HEK293 (cell line): ENCODE data around the gene ALOX15B.
A peak's percentile ranks its signal among the peaks of the same experiment; 100 is the strongest.

Source experiments
- ATF2 ChIP-seq: fragments of 450-650 bp; formaldehyde crosslinking; IDR thresholded peaks from 2 replicates; pipeline ENCODE4 v1.5.1; 2016; ENCODE audit warnings: missing biosample characterization, missing genetic modification characterization, low read depth
- GLIS2 ChIP-seq: fragments of 450-650 bp; formaldehyde crosslinking; IDR thresholded peaks from 2 replicates; pipeline ENCODE4 v1.5.1; 2016; ENCODE audit warnings: missing biosample characterization, missing genetic modification characterization
- SP7 ChIP-seq: fragments of 450-650 bp; formaldehyde crosslinking; IDR thresholded peaks from 2 replicates; pipeline ENCODE4 v1.5.1; 2016; ENCODE audit warnings: missing biosample characterization, missing genetic modification characterization
- YY2 ChIP-seq: fragments of 450-650 bp; formaldehyde crosslinking; IDR thresholded peaks from 2 replicates; pipeline ENCODE4 v1.5.1; 2016; ENCODE audit warnings: missing biosample characterization, missing genetic modification characterization
- ZFP69B ChIP-seq: fragments of 450-650 bp; formaldehyde crosslinking; IDR thresholded peaks from 2 replicates; pipeline ENCODE4 v1.5.1; 2016; ENCODE audit warnings: missing biosample characterization, missing genetic modification characterization
- ZNF132 ChIP-seq: fragments of 450-650 bp; formaldehyde crosslinking; IDR thresholded peaks from 2 replicates; pipeline ENCODE4 v1.5.1; 2017; ENCODE audit warnings: missing biosample characterization, missing genetic modification characterization, borderline replicate concordance
- ZNF148 ChIP-seq: fragments of 450-650 bp; formaldehyde crosslinking; IDR thresholded peaks from 2 replicates; pipeline ENCODE4 v1.5.0; 2017; ENCODE audit warnings: missing biosample characterization, missing genetic modification characterization, borderline replicate concordance
- ZNF2 ChIP-seq: fragments of 450-650 bp; formaldehyde crosslinking; IDR thresholded peaks from 2 replicates; pipeline ENCODE4 v1.5.1; 2016; ENCODE audit warnings: missing biosample characterization, missing genetic modification characterization
- ZNF274 ChIP-seq, 2 experiments: fragments of 200-500 bp in 1 of 2; fragments of 450-650 bp in 1 of 2; sonication (Bioruptor generic) in 1 of 2; formaldehyde crosslinking in 1 of 2; IDR thresholded peaks; 2 replicates each; pipeline versions ENCODE4 v1.5.1 to v1.6.1; 2014 to 2016; ENCODE audit warnings: borderline replicate concordance in 1 of 2, inconsistent platforms in 1 of 2, low read length in 1 of 2, missing biosample characterization in 1 of 2, missing genetic modification characterization in 1 of 2
- ZNF350 ChIP-seq: fragments of 450-650 bp; formaldehyde crosslinking; IDR thresholded peaks from 2 replicates; pipeline ENCODE4 v1.5.0; 2017; ENCODE audit warnings: missing biosample characterization, mild to moderate bottlenecking, missing genetic modification characterization
- ZNF600 ChIP-seq: fragments of 450-650 bp; formaldehyde crosslinking; IDR thresholded peaks from 2 replicates; pipeline ENCODE4 v1.5.1; 2016; ENCODE audit warnings: missing biosample characterization, missing genetic modification characterization
- ZNF629 ChIP-seq: fragments of 450-650 bp; formaldehyde crosslinking; IDR thresholded peaks from 2 replicates; pipeline ENCODE4 v1.5.1; 2017; ENCODE audit warnings: missing biosample characterization, missing genetic modification characterization
- ZNF660 ChIP-seq: fragments of 450-650 bp; IDR thresholded peaks from 2 replicates; pipeline ENCODE4 v1.5.1; 2018; ENCODE audit warnings: missing biosample characterization, mild to moderate bottlenecking, missing genetic modification characterization
- ZNF837 ChIP-seq: fragments of 450-650 bp; formaldehyde crosslinking; IDR thresholded peaks from 2 replicates; pipeline ENCODE4 v1.5.1; 2016; ENCODE audit warnings: missing biosample characterization, missing genetic modification characterization
- TF ChIP-seq, protein P1 (sequence below): sonication (generic); formaldehyde crosslinking; IDR thresholded peaks from 2 replicates; pipeline ENCODE4 v1.8.1; 2022; ENCODE audit warnings: mild to moderate bottlenecking, moderate library complexity, missing genetic modification reagents
- TF ChIP-seq, protein P2 (sequence below): fragments of 450-650 bp; formaldehyde crosslinking; IDR thresholded peaks from 2 replicates; pipeline ENCODE4 v1.5.1; 2016; ENCODE audit warnings: missing biosample characterization, missing genetic modification characterization
- TF ChIP-seq, protein P3 (sequence below): fragments of 450-650 bp; formaldehyde crosslinking; IDR thresholded peaks from 2 replicates; pipeline ENCODE4 v1.5.1; 2016; ENCODE audit warnings: missing biosample characterization, missing genetic modification characterization
- TF ChIP-seq, protein P4 (sequence below): fragments of 450-650 bp; formaldehyde crosslinking; IDR thresholded peaks from 2 replicates; pipeline ENCODE4 v1.5.1; 2017; ENCODE audit warnings: missing biosample characterization, missing genetic modification characterization
- TF ChIP-seq, protein P5 (sequence below): fragments of 450-650 bp; formaldehyde crosslinking; IDR thresholded peaks from 2 replicates; pipeline ENCODE4 v1.5.1; 2016; ENCODE audit warnings: missing biosample characterization, missing genetic modification characterization
- TF ChIP-seq, protein P6 (sequence below): fragments of 450-650 bp; formaldehyde crosslinking; IDR thresholded peaks from 2 replicates; pipeline ENCODE4; 2016; ENCODE audit warnings: missing biosample characterization, missing genetic modification characterization

ALOX15B gene

GRCh38 chr17:8079291-8080207, 40.7 kb downstream of the ALOX15B start (continued):
- TF ChIP-seq GLIS2 (peak; percentile 90), ZNF600 (tag by site-specific recombination) (peak; percentile 80), ZNF350 (tag by site-specific recombination) (no peak), ZNF660 (tag by site-specific recombination) (peak; percentile 76), ATF2 (tag by site-specific recombination) (no peak), ZNF274 (IDR thresholded peaks at IDR 0.05; ENCODE audit: low read length) (no peak), ZNF274 (tag by site-specific recombination; IDR thresholded peaks at IDR 0.05; ENCODE audit: borderline replicate concordance) (no peak), ZFP69B (tag by site-specific recombination) (peak; percentile 27; the same call in 1 of the 2 replicates), ZNF2 (tag by site-specific recombination) (peak; percentile 62), ZNF837 (peak; percentile 22; the same call in 1 of the 2 replicates), YY2 (peak; percentile 67), ZNF148 (no peak), ZNF132 (tag by site-specific recombination) (no peak), SP7 (tag by site-specific recombination) (peak; percentile 71), ZNF629 (tag by site-specific recombination) (peak; percentile 55)
- TF ChIP-seq, protein P1, sequence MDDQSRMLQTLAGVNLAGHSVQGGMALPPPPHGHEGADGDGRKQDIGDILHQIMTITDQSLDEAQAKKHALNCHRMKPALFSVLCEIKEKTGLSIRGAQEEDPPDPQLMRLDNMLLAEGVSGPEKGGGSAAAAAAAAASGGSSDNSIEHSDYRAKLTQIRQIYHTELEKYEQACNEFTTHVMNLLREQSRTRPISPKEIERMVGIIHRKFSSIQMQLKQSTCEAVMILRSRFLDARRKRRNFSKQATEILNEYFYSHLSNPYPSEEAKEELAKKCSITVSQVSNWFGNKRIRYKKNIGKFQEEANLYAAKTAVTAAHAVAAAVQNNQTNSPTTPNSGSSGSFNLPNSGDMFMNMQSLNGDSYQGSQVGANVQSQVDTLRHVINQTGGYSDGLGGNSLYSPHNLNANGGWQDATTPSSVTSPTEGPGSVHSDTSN = no peak
- TF ChIP-seq, protein P2, sequence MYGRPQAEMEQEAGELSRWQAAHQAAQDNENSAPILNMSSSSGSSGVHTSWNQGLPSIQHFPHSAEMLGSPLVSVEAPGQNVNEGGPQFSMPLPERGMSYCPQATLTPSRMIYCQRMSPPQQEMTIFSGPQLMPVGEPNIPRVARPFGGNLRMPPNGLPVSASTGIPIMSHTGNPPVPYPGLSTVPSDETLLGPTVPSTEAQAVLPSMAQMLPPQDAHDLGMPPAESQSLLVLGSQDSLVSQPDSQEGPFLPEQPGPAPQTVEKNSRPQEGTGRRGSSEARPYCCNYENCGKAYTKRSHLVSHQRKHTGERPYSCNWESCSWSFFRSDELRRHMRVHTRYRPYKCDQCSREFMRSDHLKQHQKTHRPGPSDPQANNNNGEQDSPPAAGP (tag by site-specific recombination) = no peak; the same call in 1 of the 2 replicates
- TF ChIP-seq, protein P3, sequence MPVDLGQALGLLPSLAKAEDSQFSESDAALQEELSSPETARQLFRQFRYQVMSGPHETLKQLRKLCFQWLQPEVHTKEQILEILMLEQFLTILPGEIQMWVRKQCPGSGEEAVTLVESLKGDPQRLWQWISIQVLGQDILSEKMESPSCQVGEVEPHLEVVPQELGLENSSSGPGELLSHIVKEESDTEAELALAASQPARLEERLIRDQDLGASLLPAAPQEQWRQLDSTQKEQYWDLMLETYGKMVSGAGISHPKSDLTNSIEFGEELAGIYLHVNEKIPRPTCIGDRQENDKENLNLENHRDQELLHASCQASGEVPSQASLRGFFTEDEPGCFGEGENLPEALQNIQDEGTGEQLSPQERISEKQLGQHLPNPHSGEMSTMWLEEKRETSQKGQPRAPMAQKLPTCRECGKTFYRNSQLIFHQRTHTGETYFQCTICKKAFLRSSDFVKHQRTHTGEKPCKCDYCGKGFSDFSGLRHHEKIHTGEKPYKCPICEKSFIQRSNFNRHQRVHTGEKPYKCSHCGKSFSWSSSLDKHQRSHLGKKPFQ = no peak
- TF ChIP-seq, protein P4, sequence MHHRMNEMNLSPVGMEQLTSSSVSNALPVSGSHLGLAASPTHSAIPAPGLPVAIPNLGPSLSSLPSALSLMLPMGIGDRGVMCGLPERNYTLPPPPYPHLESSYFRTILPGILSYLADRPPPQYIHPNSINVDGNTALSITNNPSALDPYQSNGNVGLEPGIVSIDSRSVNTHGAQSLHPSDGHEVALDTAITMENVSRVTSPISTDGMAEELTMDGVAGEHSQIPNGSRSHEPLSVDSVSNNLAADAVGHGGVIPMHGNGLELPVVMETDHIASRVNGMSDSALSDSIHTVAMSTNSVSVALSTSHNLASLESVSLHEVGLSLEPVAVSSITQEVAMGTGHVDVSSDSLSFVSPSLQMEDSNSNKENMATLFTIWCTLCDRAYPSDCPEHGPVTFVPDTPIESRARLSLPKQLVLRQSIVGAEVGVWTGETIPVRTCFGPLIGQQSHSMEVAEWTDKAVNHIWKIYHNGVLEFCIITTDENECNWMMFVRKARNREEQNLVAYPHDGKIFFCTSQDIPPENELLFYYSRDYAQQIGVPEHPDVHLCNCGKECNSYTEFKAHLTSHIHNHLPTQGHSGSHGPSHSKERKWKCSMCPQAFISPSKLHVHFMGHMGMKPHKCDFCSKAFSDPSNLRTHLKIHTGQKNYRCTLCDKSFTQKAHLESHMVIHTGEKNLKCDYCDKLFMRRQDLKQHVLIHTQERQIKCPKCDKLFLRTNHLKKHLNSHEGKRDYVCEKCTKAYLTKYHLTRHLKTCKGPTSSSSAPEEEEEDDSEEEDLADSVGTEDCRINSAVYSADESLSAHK (tag by site-specific recombination) = no peak
- TF ChIP-seq, protein P5, sequence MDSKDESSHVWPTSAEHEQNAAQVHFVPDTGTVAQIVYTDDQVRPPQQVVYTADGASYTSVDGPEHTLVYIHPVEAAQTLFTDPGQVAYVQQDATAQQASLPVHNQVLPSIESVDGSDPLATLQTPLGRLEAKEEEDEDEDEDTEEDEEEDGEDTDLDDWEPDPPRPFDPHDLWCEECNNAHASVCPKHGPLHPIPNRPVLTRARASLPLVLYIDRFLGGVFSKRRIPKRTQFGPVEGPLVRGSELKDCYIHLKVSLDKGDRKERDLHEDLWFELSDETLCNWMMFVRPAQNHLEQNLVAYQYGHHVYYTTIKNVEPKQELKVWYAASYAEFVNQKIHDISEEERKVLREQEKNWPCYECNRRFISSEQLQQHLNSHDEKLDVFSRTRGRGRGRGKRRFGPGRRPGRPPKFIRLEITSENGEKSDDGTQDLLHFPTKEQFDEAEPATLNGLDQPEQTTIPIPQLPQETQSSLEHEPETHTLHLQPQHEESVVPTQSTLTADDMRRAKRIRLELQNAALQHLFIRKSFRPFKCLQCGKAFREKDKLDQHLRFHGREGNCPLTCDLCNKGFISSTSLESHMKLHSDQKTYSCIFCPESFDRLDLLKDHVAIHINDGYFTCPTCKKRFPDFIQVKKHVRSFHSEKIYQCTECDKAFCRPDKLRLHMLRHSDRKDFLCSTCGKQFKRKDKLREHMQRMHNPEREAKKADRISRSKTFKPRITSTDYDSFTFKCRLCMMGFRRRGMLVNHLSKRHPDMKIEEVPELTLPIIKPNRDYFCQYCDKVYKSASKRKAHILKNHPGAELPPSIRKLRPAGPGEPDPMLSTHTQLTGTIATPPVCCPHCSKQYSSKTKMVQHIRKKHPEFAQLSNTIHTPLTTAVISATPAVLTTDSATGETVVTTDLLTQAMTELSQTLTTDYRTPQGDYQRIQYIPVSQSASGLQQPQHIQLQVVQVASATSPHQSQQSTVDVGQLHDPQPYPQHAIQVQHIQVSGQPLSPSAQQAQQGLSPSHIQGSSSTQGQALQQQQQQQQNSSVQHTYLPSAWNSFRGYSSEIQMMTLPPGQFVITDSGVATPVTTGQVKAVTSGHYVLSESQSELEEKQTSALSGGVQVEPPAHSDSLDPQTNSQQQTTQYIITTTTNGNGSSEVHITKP (tag by site-specific recombination) = peak; percentile 80
- TF ChIP-seq, protein P6, sequence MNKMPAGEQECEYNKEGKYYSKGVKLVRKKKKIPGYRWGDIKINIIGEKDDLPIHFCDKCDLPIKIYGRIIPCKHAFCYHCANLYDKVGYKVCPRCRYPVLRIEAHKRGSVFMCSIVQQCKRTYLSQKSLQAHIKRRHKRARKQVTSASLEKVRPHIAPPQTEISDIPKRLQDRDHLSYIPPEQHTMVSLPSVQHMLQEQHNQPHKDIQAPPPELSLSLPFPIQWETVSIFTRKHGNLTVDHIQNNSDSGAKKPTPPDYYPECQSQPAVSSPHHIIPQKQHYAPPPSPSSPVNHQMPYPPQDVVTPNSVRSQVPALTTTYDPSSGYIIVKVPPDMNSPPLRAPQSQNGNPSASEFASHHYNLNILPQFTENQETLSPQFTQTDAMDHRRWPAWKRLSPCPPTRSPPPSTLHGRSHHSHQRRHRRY (tag by site-specific recombination) = no peak
